OCI-LY7 (cell line): Measurements from ENCODE around the gene HERC3. TPM values are rescaled to one million over a fixed set of nuclear protein-coding genes. Genes with fewer than 3 reads are reported as not detected.

Experiments
- BruUV-seq: library from RNA; stranded (reverse); fragments of 400-500 nt; replicated peaks from 2 replicates; lab custom pipeline; 2021; lab: Mats Ljungman, UMichigan
- CTCF ChIA-PET: fragments of 300-600 bp; sonication (Branson Sonifier 250); formaldehyde crosslinking; loops from one replicate; lab custom pipeline; 2022; ENCODE audit warnings: antibody characterized with exemption; ENCODE audit not compliant: unreplicated experiment; lab: Charles Lee
- POLR2A ChIA-PET: fragments of 300-600 bp; sonication (Branson Sonifier 250); formaldehyde crosslinking; loops from one replicate; lab custom pipeline; 2022; ENCODE audit warnings: antibody characterized with exemption; lab: Charles Lee
- DNase-seq: peaks from one replicate; pipeline ENCODE4 v3.0.0-alpha.2; 2015; ENCODE audit warnings: low spot score
- H2AFZ ChIP-seq: fragments of 200-600 bp; sonication (generic), shearing (Covaris generic); 2 replicates; pipeline ENCODE4 v1.6.1; 2014; ENCODE audit warnings: mild to moderate bottlenecking, antibody characterized with exemption, low read length, moderate library complexity
- H3K27ac ChIP-seq: fragments of 200-600 bp; sonication (generic); 2 replicates; pipeline ENCODE4 v1.5.1; 2014; ENCODE audit warnings: mixed run types, low read depth, mild to moderate bottlenecking, moderate library complexity, low read length, inconsistent platforms; ENCODE audit not compliant: poor library complexity, severe bottlenecking
- H3K36me3 ChIP-seq: fragments of 200-600 bp; sonication (generic); 2 replicates; pipeline ENCODE4 v1.6.1; 2014; ENCODE audit warnings: mild to moderate bottlenecking, antibody characterized with exemption, low read length, moderate library complexity, mixed read lengths; ENCODE audit not compliant: insufficient read depth
- H3K4me1 ChIP-seq: fragments of 200-600 bp; sonication (generic); 2 replicates; pipeline ENCODE4 v1.5.1; 2014; ENCODE audit warnings: mild to moderate bottlenecking, low read length; ENCODE audit not compliant: insufficient read depth, poor library complexity, severe bottlenecking
- H3K4me2 ChIP-seq: fragments of 200-600 bp; sonication (generic); 2 replicates; pipeline ENCODE4 v1.6.1; 2014; ENCODE audit warnings: mild to moderate bottlenecking, low read length
- H3K4me3 ChIP-seq: fragments of 200-600 bp; sonication (generic); 2 replicates; pipeline ENCODE4 v1.5.1; 2014; ENCODE audit warnings: mild to moderate bottlenecking, low read depth, low read length; ENCODE audit not compliant: poor library complexity, severe bottlenecking
- H3K79me2 ChIP-seq: fragments of 200-600 bp; sonication (generic); 2 replicates; pipeline ENCODE4 v1.6.1; 2016; ENCODE audit warnings: low read depth, mild to moderate bottlenecking, low read length, moderate library complexity, mixed read lengths; ENCODE audit not compliant: insufficient read depth
- H3K9me2 ChIP-seq: fragments of 200-600 bp; sonication (generic); 2 replicates; pipeline ENCODE4 v1.6.1; 2016; ENCODE audit warnings: mild to moderate bottlenecking, low read length, mixed read lengths; ENCODE audit not compliant: insufficient read depth
- H3K9me3 ChIP-seq: fragments of 200-600 bp; sonication (generic); 2 replicates; pipeline ENCODE4 v1.6.1; 2014; ENCODE audit warnings: mild to moderate bottlenecking, mixed run types, low read length, mixed read lengths
- H4K20me1 ChIP-seq: fragments of 200-600 bp; sonication (generic); 2 replicates; pipeline ENCODE4 v1.6.1; 2014; ENCODE audit warnings: mild to moderate bottlenecking, antibody characterized with exemption, low read length, moderate library complexity, mixed read lengths; ENCODE audit not compliant: insufficient read depth
- EZH2phosphoT487 ChIP-seq: fragments of 200-600 bp; sonication (generic); IDR thresholded peaks from 2 replicates; pipeline ENCODE4 v1.6.1; 2018; ENCODE audit warnings: low read depth, borderline replicate concordance, mild to moderate bottlenecking, mixed run types, antibody characterized with exemption, low read length, moderate library complexity, mixed read lengths
- intact Hi-C: fragments of 100-400 bp; cut with micrococcal nuclease; formaldehyde crosslinking; loops from one replicate; pipeline ENCODE4 v1.10.0; 2022; ENCODE audit not compliant: unreplicated experiment
- total RNA-seq, 2 experiments: library from RNA; depleted of rRNA in 1 of 2; stranded (reverse); fragments of >200 nt in 1 of 2; shearing (Covaris generic) in 1 of 2; gene quantifications; 2 replicates each; pipeline ENCODE4 v1.2.3, GENCODE V29; 2014 to 2022
- TF ChIP-seq, protein P1 (sequence below): fragments of 200-600 bp; sonication (generic); conservative IDR thresholded peaks from 2 replicates; pipeline ENCODE4 v1.5.1; 2014; ENCODE audit warnings: mild to moderate bottlenecking, antibody characterized with exemption, low read length, moderate library complexity, mixed read lengths

The HERC3 gene
- total RNA-seq, 2 experiments from 2014 or later: 9.2 to 22.9 TPM

DNA sequence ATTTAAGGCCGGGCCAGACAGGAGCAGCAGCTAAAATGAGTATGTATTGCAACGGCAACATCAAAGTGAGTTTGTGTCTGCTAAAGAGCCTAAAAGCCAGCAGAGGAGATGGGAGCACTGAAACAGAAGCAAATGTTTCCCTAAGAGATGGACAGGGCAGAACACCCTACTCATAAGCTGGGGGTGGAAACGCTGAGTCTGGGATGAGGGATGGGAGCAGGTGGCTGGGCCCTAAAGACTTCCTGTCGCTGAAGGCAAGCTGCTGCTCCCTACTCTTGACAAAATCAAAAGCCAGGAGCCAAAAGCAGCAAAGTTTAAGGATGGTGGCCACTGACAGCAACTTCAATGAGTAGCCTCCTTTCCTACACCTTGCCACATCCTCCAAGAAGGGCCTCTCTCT, 145.9 kb downstream of the HERC3 start:
- Histone ChIP-seq H3K4me2 (no peak overlapping the region), H3K9me3 (no peaks in the 10 kb centered on the region), H2AFZ (no peak overlapping the region), H3K9me2 (no peaks in the 10 kb centered on the region), H3K4me3 (no peak overlapping the region), H4K20me1 (no peaks in the 10 kb centered on the region), H3K27ac (no peak overlapping the region), H3K36me3 (no peaks in the 10 kb centered on the region), H3K4me1 (no peaks in the 10 kb centered on the region), H3K79me2 (no peaks in the 10 kb centered on the region)
- TF ChIP-seq EZH2phosphoT487: no peak
- TF ChIP-seq, protein P1, sequence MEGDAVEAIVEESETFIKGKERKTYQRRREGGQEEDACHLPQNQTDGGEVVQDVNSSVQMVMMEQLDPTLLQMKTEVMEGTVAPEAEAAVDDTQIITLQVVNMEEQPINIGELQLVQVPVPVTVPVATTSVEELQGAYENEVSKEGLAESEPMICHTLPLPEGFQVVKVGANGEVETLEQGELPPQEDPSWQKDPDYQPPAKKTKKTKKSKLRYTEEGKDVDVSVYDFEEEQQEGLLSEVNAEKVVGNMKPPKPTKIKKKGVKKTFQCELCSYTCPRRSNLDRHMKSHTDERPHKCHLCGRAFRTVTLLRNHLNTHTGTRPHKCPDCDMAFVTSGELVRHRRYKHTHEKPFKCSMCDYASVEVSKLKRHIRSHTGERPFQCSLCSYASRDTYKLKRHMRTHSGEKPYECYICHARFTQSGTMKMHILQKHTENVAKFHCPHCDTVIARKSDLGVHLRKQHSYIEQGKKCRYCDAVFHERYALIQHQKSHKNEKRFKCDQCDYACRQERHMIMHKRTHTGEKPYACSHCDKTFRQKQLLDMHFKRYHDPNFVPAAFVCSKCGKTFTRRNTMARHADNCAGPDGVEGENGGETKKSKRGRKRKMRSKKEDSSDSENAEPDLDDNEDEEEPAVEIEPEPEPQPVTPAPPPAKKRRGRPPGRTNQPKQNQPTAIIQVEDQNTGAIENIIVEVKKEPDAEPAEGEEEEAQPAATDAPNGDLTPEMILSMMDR: no peak
- BruUV-seq: no TSS peak
- intact Hi-C loops: no loop called here
- ChIA-PET CTCF (no interaction called here), POLR2A (interaction anchor here (1.2 kb wide), 1 partner anchor 15 kb away, joined by 3 read pairs; no protein-coding TSS in a partner anchor)
- DNase-seq: no peak

DNA sequence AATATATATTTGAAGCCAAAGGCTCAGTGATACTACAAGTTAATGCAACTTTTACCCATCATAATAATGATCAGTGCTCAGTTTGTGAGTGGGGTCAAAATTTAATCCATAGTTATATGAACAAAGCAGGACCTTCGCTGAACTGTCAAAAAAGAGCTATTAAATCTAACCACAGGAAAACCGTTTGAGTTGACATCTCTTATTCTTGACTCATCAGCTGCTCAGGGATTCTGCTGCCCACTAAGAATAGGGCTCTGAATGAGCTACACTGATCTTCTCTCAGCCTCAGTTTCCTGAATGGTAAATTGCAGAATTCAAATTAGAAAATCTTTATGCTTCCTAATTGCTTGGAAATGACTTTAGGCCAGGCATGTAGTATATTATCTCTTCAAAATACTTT, 150.3 kb downstream of the HERC3 start:
- ChIA-PET CTCF (no interaction called here), POLR2A (no interaction called here)
- Histone ChIP-seq H4K20me1 (no peaks in the 10 kb centered on the region), H2AFZ (no peak overlapping the region), H3K4me1 (no peaks in the 10 kb centered on the region), H3K36me3 (no peaks in the 10 kb centered on the region), H3K27ac (no peak overlapping the region), H3K4me3 (no peak overlapping the region), H3K9me2 (no peaks in the 10 kb centered on the region), H3K79me2 (no peaks in the 10 kb centered on the region), H3K9me3 (no peaks in the 10 kb centered on the region), H3K4me2 (no peak overlapping the region)
- intact Hi-C loops: no loop called here
- no TSS peak for BruUV-seq
- no peak for DNase-seq
- no peak for TF ChIP-seq EZH2phosphoT487
- TF ChIP-seq, protein P1: no peak

DNA sequence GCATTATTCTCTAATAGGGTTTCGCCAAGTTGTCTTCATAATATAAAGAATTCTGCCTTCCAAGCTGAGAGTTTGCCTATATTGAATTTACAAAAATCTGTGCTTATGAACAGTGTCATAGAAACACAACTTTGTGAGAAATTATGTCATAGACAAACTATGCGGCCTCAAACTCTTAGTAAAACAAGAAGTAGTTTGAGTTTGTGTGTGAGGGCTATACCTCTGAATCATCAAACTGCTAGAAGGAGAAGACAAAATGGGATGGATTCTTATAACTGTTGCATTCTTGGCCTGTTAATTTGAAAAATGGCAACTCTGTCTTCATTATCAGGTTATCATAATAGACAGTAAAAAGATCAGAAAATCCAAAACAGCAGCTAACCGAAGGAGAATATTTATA, 151.4 kb downstream of the HERC3 start:
- no TSS peak for BruUV-seq
- H3K36me3 ChIP-seq: no peaks in the 10 kb centered on the region
- CTCF ChIA-PET: no interaction called here
- DNase-seq: no peak
- H3K27ac ChIP-seq: no peak overlapping the region
- H3K9me3 ChIP-seq: no peaks in the 10 kb centered on the region
- no peaks in the 10 kb centered on the region for H3K79me2 ChIP-seq
- H3K4me2 ChIP-seq: no peak overlapping the region
- H3K4me1 ChIP-seq: no peaks in the 10 kb centered on the region
- H3K4me3 ChIP-seq: no peak overlapping the region
- H4K20me1 ChIP-seq: no peaks in the 10 kb centered on the region
- H2AFZ ChIP-seq: no peak overlapping the region
- POLR2A ChIA-PET: interaction anchor here (0.6 kb wide), 1 partner anchor 313 kb away, joined by 4 read pairs; no protein-coding TSS in a partner anchor
- TF ChIP-seq, protein P1: no peak
- TF ChIP-seq EZH2phosphoT487: no peak
- H3K9me2 ChIP-seq: no peaks in the 10 kb centered on the region
- intact Hi-C loops: no loop called here
